ENCODE results near the gene NOTUM.
"Not testable (repeated sequence)": the region's sequence is repeated elsewhere in the genome, so short reads cannot be mapped to it uniquely, and the experiment has no call there.

NOTUM gene

DNA sequence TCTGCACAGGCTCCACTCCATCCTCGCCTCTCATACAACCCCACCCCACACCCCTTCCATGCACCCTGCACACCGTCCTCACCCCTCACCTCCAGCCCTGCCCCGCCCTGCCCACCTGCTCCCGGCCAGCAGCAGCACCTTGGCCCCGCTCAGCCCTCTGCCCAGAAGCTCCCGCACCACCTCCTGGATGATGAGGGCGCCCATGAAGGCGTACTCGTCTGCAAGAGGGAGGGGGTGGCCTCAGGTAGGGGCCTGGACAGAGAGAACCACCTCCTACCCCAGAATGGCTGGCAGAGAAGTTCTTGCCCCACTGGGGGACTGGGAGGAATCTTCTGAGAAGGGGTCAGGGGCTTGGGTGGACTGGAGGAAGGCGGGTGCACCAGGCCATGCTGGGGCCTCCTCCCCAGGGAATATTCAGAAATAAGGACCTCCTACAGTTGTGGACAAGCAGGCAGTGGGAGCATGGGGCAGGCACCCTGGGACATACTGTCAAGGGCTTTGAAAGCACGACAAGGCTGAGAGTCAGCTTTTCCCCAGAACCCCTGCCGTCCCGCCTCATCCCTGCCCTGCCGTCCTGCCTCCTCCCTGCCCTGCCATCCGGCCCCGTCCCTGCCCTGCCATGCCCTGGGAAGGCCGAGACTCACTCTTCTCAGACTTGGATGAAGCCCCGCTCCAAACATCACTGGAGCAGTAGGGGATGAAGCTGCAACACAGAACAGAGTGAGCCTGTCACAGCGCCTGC lies 3.1 kb downstream of the NOTUM start:
- no peak for DNase-seq (ENCODE audit: low spot score)

GRCh38 chr17:81956607-81957589 lies 4.1 kb downstream of the NOTUM start:
- DNase-seq (ENCODE audit: low spot score): no peak

- no peak for DNase-seq (ENCODE audit: low spot score)
Observed at GRCh38 chr17:81955756-81956544, 5.0 kb downstream of the NOTUM start.

GRCh38 chr17:81955058-81955681 lies 5.8 kb downstream of the NOTUM start:
- DNase-seq (ENCODE audit: low spot score): no peak

- DNase-seq (ENCODE audit: low spot score): no peak
Observed at GRCh38 chr17:81954131-81955057, 6.6 kb downstream of the NOTUM start.

DNA sequence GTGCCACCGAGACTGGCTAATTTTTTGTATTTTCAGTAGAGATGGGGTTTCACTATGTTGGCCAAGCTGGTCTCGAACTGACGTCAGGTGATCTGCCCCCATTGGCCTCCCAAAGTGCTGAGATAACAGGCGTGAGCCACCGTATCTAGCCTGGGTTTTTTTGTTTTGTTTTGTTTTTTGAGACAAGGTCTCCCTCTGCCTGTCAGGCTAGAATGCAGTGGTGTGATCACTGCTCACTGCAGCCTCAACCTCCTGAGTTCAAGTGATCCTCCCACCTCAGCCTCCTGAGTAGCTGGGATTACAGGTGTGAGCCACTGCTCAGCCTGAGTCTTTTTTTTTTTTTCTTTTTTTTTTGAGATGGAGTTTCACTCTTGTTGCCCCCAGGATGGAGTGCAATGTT lies 7.5 kb downstream of the NOTUM start:
- DNase-seq (ENCODE audit: low spot score): not testable (repeated sequence)

DNA sequence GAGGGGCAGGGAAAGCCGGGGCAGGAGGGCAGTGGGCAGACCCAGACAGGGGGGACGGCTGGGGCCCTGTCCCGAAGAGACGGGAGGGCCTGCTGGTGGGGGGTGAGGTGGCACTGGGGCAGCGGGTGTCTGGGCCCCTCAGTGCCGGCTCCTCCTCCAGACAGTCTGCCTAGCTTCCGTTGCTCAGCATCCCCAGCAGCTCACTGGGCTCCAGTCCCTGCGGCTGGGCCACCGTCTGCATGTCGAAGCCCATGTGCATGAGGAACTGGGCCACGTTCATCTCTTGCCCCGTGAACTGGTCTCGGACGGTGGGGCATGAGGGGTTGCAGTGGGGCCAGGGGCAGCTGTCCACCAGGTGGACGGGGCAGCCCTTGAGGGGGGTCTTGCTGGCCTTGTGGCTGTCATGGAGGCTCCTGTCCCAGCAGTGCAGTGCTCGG lies 8.2 kb downstream of the NOTUM start:
- DNase-seq (ENCODE audit: low spot score): no peak

- no peak for DNase-seq (ENCODE audit: low spot score)
Observed at GRCh38 chr17:81951785-81952684, 9.0 kb downstream of the NOTUM start.

- no peak for DNase-seq (ENCODE audit: low spot score)
Observed at GRCh38 chr17:81950501-81950900, 10.5 kb downstream of the NOTUM start.

GRCh38 chr17:81948635-81949378 lies 12.2 kb downstream of the NOTUM start:
- no peak for DNase-seq (ENCODE audit: low spot score)

GRCh38 chr17:81947189-81947588 lies 13.8 kb downstream of the NOTUM start, which contains the start of gene MYADML2:
MYADML2 (minus strand) TSS chr17:81947233; CDS start chr17:81941741, 5,492 bp downstream.
- no peak for DNase-seq (ENCODE audit: low spot score)

- DNase-seq (ENCODE audit: low spot score): no peak
Observed at GRCh38 chr17:81944858-81945257, 16.1 kb downstream of the NOTUM start.

GRCh38 chr17:81942167-81942553 lies 18.8 kb downstream of the NOTUM start:
- no peak for DNase-seq (ENCODE audit: low spot score)

GRCh38 chr17:81941484-81942166 lies 19.4 kb downstream of the NOTUM start:
- DNase-seq (ENCODE audit: low spot score): no peak

DNA sequence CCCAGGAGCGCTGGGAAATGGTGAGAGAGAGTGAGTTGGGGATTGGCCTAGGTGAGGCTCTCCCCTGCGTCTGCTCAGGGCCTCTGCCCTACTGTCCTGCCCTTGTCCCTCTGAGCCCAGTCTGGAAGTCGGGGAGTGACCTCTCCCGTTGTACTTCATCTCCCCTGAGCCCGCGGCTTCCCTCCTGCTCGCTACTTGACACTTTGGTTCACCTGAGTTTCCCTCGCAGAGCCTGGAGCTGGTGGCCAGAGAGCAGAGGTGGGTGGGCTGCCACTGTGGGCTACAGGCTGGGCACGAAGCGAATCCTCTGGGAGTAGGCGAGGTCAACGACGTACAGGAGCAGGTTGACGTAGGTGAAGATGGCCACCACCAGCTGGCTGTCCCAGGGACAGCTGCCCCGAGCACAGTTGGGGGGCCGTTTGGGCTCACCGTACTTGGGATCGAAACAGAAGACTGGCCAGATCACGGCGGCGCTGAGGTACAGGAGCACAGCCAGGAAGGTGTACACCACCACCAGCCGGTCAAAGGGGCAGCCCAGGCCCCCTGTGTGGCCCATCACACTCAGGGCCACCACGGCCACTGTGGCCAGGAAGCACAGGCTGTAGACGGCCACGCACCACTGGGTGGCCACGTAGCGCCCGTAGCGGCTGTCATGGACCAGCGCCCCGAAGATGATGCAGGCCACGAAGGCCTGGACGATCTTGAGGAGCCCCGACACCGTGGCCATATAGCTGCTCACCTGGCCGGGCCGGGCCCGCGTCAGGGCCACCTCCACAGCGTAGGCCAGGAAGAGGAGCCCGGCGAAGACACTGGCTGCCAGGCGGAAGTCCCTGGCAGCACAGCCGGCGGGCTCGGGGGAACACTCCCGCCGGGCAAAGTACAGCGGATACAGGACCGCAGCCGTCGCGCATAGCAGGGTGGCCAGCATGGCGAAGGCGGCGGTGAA lies 20.2 kb downstream of the NOTUM start:
- no peak for DNase-seq (ENCODE audit: low spot score)

GRCh38 chr17:81939881-81940385 lies 21.1 kb downstream of the NOTUM start:
- no peak for DNase-seq (ENCODE audit: low spot score)

GRCh38 chr17:81939218-81939617 lies 21.8 kb downstream of the NOTUM start:
- no peak for DNase-seq (ENCODE audit: low spot score)
